HK-2 (cell line): ENCODE data around the gene ZNF536.
A peak's percentile ranks its signal among the peaks of the same experiment; 100 is the strongest.

ENCODE experiments used
- DNase-seq: peaks from one replicate; pipeline ENCODE4 v3.0.0-alpha.2; 2018; ENCODE audit not compliant: unreplicated experiment

Gene ZNF536

DNA sequence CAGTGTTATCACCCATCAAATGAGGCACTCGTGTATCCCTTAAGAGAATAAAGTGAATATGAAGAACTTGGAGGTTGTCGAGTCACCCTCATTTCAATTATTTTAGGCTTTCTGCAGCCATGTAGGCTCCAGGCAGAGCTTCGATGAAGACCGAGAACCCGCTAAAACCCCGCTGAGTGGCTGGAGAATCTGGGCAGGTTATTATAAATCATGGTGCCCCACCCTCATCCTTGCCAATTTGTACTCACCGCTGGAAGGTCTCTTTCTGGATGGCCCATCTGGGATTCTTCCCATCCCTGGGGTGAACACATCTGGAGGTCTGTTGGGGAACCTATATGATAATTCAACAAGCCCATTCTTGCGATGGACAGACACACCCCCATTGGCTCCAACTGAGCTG, 190.8 kb downstream of the ZNF536 start:
- no peak for DNase-seq

DNA sequence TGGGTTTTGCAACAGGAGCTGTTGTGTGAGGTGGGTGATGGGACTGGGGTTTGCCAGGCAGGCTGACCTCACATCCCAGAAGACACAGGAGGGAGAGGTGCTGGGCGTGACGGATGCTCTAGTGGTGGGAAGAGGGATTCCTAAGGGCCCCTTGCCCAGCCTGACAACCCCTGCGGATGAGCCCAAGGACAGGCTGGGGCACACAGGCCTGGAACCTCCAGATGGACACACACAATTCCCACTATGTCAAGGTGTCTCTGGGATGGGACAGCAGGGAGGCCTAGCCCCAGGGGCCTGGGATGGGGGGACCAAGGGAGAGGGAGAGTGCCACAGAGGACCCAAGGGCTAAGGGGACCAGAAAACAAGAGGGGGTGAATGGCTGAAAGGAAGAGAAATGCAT, 191.5 kb downstream of the ZNF536 start:
- DNase-seq, result no peak

DNA sequence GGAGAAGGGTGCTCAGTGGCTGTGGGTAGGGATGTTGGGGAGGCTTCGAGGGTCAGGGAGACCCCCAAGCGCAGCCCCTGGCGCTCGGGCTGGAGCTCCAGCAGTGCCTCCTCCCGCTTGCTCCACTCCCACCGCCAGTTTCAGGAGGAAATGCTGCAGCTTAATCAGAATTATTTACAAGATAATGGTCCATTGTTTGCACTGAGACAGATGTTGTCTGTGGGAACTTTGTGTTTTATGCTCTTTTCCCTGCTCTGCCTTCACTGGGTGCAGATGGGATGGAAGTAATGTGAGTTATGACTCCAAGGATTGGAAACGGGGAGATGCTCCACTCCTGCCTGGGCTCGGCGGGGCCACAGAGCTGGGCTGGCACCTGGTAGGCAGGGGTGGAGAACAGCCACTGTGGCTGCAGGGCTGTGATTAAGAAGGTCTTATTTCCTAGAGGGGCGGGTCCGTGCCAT, 192.4 kb downstream of the ZNF536 start:
- no peak for DNase-seq

DNA sequence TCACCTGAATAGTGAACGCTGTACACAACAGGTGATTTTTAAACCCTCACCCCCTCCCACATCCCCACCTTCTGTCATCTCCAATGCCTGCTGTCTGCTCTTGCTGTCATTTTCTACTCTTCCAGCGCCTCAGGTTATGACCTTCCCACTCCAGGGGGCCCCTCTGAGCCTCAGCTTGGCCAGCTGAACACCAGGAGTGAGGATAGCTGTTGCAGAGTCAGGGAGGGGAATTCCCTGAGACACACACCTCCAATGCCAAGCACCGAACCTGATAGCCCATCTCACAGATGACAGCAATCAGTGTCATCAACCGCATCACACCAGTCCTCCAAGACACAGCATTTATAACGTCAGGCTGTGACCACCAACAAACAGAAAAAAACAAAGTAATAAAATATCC, 193.5 kb downstream of the ZNF536 start:
- DNase-seq, result peak; percentile 18

GRCh38 chr19:30566681-30567420, 194.7 kb downstream of the ZNF536 start:
- no peak for DNase-seq

GRCh38 chr19:30567536-30568232, 195.5 kb downstream of the ZNF536 start:
- no peak for DNase-seq

GRCh38 chr19:30570194-30570593, 198.0 kb downstream of the ZNF536 start:
- DNase-seq, result no peak

DNA sequence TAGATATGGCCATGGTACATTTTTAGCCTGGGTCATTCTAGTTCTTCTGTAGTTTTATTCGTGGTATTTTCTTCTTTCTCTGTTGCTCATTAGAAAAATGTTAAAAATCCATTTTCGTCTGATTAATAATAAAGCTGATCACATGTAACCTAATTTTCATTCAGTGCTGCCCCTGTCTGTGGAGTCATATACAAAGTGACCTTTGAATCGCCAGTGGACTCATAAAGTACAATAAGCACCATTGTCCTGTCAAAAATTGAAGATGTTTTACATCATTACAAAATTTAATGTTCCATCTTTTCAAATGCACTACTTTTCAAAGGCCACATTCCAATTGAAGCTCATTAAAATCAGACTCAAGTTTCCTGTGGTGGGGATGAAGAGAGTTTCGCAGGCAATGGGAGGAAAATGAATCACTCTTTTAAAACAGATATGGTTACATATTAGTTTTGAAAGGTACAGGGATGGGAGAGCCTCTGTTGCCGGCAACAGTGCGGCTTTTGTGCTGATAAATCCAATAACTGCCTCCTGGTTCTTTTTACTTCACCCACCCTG, 205.4 kb downstream of the ZNF536 start:
- DNase-seq, result no peak

GRCh38 chr19:30579419-30579818, 207.2 kb downstream of the ZNF536 start:
- no peak for DNase-seq

GRCh38 chr19:30580673-30581072, 208.5 kb downstream of the ZNF536 start:
- no peak for DNase-seq

GRCh38 chr19:30584090-30584489, 211.9 kb downstream of the ZNF536 start:
- DNase-seq, result no peak

DNA sequence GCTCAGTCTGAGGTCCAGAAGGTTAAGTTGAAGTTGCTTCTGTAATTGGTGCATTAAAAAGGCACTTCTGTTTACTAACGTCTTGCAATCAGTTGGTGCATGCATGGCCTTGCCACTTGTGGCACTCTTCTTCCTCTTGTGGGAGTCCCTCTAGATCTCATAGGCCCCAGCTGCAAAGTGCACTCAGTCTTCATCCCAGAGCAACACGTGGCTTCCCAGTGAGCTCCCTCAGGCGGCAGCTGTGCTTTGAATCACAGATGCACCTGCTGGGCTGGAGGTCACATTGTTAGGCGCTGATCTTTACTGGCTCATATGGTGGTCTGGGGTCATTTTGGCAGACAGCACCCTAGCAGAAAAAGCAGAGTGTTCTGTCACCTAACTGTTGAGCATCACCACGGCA, 215.7 kb downstream of the ZNF536 start:
- no peak for DNase-seq

- DNase-seq, result no peak
Measured at GRCh38 chr19:30590596-30591229, 218.5 kb downstream of the ZNF536 start.

DNA sequence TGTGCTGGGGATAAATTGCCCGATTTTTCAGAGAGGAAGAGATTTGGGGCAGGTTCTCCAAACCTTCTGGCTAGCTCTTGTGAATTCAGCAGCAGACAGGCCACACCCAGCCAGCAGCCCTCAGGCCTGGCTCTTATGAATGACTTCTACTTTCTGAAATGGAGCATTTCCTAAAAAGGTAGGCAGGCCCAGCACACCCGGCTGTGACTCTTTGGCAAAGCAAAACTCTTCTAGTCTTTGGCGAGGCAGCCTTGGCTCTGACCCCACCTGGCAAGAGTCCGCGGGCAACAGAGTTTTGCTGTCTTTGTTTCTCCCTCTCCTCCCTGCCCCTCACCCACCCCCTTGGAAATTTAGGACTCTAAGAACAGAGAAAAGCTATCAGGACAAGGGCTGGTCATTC, 221.2 kb downstream of the ZNF536 start:
- no peak for DNase-seq

- no peak for DNase-seq
Measured at GRCh38 chr19:30593975-30594745, 222.0 kb downstream of the ZNF536 start.

DNA sequence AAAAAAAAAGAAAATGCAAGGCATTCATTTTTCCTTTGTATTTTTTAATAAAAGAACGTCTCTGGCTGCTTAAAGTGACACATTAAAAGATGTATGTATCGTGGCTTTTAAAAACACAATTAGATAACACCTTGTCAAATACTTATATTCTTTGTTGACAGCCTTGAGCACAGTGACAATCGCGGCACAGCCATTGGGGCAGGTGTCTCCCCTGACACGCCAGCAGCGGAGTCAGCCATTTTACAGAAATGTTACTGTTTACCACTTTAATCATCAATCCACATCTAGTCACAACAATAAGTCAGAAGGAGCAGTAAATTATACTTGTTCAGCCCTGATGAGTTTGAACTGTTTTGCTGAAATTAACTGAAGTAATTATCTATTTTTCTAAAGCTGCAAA, 224.1 kb downstream of the ZNF536 start:
- no peak for DNase-seq

DNA sequence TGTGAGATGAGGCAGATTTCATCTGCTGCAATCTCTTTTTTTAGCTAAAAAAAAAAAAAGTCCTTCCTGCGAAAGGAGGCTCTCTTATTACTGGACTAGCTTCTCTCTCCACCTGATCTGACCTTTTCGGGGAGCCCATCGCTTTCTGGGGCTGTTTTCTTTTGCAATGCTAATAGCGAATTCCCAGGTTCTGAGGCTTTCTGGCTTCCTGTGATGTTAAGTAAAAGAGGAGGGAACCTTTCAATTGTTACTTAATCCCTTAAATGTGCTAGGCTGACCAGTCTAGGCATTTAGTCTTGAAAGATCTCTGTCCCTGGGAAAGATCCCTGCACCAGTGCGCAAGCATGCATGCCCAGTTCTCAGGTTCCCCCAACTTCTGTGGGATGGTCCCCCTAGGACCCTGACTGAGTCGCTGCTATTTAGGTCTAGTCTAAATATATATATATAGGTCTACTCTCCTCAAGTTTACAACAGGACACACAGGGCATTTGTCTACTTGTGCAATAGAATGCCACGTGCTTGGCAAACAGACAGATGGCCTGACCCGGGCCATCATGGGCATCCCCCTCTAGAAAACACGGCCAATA, 224.7 kb downstream of the ZNF536 start:
- DNase-seq, result no peak

DNA sequence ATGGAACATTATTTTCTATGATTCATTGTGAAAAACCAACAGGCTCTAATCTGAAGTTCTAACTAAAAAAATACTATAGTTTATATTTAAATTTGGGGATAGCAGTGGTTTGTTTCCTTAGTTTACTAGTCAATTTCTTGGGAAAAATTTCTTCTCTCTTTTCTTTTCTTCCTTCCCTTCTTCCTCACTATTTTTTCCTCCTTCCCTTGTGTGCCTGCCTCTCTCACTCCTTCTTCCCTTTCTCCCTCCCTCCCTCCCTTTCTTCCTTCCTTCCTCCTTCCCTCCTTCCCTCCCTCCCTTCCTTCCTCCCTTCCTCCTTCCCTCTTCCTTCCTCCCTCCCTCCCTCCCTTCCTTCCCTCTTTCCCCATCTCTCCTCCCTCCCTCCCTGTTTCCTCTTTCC, 226.5 kb downstream of the ZNF536 start:
- DNase-seq, result no peak

DNA sequence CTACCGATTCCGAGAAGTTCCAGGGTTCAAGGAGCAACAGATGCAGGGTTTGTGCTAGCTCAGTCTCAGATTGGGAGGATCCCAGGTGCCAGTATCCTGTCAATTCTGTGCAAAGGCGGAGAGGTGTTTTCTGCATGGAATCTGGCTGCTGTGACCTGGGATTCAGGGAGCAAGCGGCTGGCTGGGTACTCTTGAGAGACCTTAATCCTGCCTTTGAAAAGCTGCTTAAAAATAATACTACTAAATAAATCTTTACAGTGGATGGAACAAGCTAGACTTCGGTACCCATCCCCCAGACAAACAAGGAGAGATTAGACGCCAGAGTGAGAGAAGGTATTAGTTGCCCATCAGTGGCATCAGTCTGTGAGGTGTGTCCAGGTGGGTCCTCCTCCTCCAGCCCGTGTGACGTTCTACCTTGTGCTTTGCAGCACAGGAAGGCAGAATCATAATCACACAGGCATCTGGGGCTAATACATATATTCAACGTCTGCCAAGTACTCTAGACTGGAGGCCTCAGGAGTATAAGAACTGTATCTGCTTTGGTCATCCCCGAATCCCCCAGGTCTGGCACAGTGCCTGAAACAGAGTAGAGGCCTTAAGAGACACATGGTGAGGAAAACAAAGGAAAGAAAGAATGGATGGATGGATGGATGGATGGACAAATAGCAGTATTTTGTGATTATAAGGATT, 230.6 kb downstream of the ZNF536 start:
- no peak for DNase-seq

- no peak for DNase-seq
Measured at GRCh38 chr19:30604657-30605056, 232.5 kb downstream of the ZNF536 start.

DNA sequence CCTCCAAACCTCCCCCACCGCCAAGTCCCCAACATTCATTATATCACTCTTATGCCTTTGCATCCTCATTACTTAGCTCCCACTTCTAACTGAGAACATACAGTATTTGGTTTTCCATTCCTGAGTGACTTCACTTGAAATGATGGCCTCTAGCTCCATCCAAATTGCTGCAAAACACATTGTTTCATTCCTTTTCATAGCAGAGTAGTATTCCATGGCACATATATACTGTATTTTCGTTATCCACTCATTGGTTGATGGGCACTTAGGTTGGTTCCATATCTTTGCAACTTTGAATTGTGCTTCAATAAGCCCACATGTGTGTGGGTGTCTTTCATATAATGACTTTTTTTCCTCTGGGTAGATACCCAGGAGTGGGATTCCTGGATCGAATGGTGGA, 233.1 kb downstream of the ZNF536 start:
- DNase-seq, result no peak
